Smooth muscle cell (in vitro differentiated cells): ENCODE data around the gene LRRC61. TPM values are rescaled to one million over a fixed set of nuclear protein-coding genes. Genes with fewer than 3 reads are reported as not detected.
A peak's percentile ranks its signal among the peaks of the same experiment; 100 is the strongest.

ENCODE experiments used
- DNase-seq: peaks from one replicate; lab custom pipeline; 2025; ENCODE audit not compliant: unreplicated experiment; lab: John Stamatoyannopoulos, UW
- H2AFZ ChIP-seq: fragments of 200-600 bp; sonication (generic); 2 replicates; pipeline ENCODE4 v1.6.0; 2016; ENCODE audit warnings: antibody characterized with exemption, low read depth, mild to moderate bottlenecking
- H3F3A ChIP-seq: fragments of 200-600 bp; sonication (generic); 2 replicates; pipeline ENCODE4 v1.6.0; 2017; ENCODE audit warnings: antibody characterized with exemption, low read depth
- H3K27ac ChIP-seq: fragments of 200-600 bp; sonication (generic); 2 replicates; pipeline ENCODE4 v1.5.1; 2016; ENCODE audit warnings: low read depth, mild to moderate bottlenecking
- H3K27me3 ChIP-seq: fragments of 200-600 bp; sonication (generic); 2 replicates; pipeline ENCODE4 v1.6.1; 2016; ENCODE audit warnings: low read depth, mild to moderate bottlenecking
- H3K36me3 ChIP-seq: fragments of 200-600 bp; sonication (generic); 2 replicates; pipeline ENCODE4 v1.5.1; 2016; ENCODE audit warnings: low read depth
- H3K4me1 ChIP-seq: fragments of 200-600 bp; sonication (generic); 2 replicates; pipeline ENCODE4 v1.5.1; 2016; ENCODE audit warnings: low read depth
- H3K4me2 ChIP-seq: fragments of 200-600 bp; sonication (generic); 2 replicates; pipeline ENCODE4 v1.6.0; 2016; ENCODE audit warnings: mild to moderate bottlenecking
- H3K4me3 ChIP-seq: fragments of 200-600 bp; sonication (generic); 2 replicates; pipeline ENCODE4 v1.5.1; 2016; ENCODE audit warnings: mild to moderate bottlenecking
- H3K79me2 ChIP-seq: fragments of 200-600 bp; sonication (generic); 2 replicates; pipeline ENCODE4 v1.6.0; 2016; ENCODE audit warnings: low read depth, mild to moderate bottlenecking
- H3K9ac ChIP-seq: fragments of 200-600 bp; sonication (generic); 2 replicates; pipeline ENCODE4 v1.6.0; 2016; ENCODE audit warnings: low read depth
- H3K9me3 ChIP-seq: fragments of 200-600 bp; sonication (generic); replicated peaks from 2 replicates; pipeline ENCODE4 v1.5.1; 2016; ENCODE audit warnings: low read depth
- H4K20me1 ChIP-seq: fragments of 200-600 bp; sonication (generic); 2 replicates; pipeline ENCODE4 v1.6.0; 2016; ENCODE audit warnings: low read depth
- WGBS: methylation state at CpG from one replicate; pipeline ENCODE4 v1.1.7; 2016; ENCODE audit warnings: low lambda C conversion rate; 5-methylcytosine and 5-hydroxymethylcytosine counted together
- polyA plus RNA-seq: library from polyadenylated mRNA; unstranded; fragments of >200 nt; fragmentation: Nextera tagmentation; extraction: Ambion mirVana; gene quantifications from 2 replicates; pipeline ENCODE4 v1.2.1, GENCODE V29; 2016
- total RNA-seq: library from RNA; depleted of rRNA; stranded (reverse); fragments of >200 nt; gene quantifications from 2 replicates; pipeline ENCODE4 v1.2.3, GENCODE V29; 2014
- TF ChIP-seq, protein P1 (sequence below): fragments of 200-600 bp; sonication (generic); IDR thresholded peaks from 2 replicates; pipeline ENCODE4 v1.5.1; 2017; ENCODE audit warnings: borderline replicate concordance, mild to moderate bottlenecking, antibody characterized with exemption; ENCODE audit not compliant: insufficient read depth, poor library complexity, severe bottlenecking

Gene LRRC61
- total and polyA plus RNA-seq, 2 experiments from 2014 or later, result 6.9 to 14.7 TPM

DNA sequence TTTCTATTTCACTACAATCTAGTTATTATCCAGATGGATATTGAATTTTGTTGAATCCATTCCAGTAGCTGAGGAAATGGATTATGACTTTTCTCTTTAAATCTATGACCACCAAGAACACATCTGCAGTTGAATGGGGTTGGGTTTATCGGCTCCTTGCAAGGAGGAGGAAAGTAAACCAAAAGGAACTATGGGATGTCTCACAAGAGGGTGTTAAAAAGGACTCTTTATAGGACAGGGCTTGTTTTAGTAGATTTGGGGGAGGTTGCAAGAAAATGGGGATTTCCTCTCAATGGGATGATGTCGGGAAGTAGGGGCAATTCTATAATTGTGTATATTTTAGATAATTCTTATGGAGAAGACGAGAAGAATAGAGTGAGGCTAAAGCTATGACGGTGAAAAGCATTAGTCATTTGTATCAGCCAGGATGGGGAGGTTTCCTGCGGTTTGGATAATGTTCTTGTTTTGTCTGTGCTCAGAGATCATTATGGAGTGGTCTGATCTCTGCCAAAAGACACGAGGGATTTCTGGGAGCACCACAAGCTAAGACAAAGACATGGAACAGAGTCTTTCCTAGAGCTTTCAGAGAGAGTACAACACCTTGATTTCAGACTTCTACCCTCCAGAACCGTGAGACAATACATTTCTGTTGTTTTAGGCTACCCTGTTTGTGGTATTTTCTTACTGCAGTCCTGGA, 5.3 kb upstream of the LRRC61 start:
- Histone ChIP-seq H3K4me1 (peaks cover 8% of the 10 kb centered on the region), H4K20me1 (no peaks in the 10 kb centered on the region), H3K36me3 (no peaks in the 10 kb centered on the region), H3K27me3 (no peaks in the 10 kb centered on the region), H3F3A (no peaks in the 10 kb centered on the region), H3K4me3 (no peak overlapping the region), H3K9ac (no peak overlapping the region), H3K27ac (no peak overlapping the region), H3K9me3 (no peaks in the 10 kb centered on the region), H2AFZ (no peak overlapping the region), H3K4me2 (no peak overlapping the region), H3K79me2 (no peaks in the 10 kb centered on the region)
- 42% methylated on average over 7 of the region's 7 CpGs for WGBS
- TF ChIP-seq, protein P1, sequence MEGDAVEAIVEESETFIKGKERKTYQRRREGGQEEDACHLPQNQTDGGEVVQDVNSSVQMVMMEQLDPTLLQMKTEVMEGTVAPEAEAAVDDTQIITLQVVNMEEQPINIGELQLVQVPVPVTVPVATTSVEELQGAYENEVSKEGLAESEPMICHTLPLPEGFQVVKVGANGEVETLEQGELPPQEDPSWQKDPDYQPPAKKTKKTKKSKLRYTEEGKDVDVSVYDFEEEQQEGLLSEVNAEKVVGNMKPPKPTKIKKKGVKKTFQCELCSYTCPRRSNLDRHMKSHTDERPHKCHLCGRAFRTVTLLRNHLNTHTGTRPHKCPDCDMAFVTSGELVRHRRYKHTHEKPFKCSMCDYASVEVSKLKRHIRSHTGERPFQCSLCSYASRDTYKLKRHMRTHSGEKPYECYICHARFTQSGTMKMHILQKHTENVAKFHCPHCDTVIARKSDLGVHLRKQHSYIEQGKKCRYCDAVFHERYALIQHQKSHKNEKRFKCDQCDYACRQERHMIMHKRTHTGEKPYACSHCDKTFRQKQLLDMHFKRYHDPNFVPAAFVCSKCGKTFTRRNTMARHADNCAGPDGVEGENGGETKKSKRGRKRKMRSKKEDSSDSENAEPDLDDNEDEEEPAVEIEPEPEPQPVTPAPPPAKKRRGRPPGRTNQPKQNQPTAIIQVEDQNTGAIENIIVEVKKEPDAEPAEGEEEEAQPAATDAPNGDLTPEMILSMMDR, result no peak
- no peak for DNase-seq

DNA sequence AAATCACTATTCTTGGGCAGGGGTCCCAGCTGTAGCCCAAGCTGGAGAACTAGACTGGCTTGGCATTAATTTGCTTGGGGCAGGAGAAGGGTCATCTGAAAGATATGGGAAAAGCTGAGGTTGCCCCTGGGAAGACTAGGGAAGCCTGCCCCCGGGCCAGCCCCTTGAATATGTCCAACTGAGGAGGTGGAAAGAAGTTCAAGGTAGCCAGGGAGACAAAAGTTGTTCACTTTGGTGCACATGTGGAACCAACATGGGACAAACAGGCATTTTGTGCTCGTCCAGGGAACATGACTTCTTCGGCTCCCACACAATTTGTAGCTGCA, 1.4 kb upstream of the LRRC61 start:
- no peak for DNase-seq
- Histone ChIP-seq H3K36me3 (no peaks in the 10 kb centered on the region), H2AFZ (no peak overlapping the region), H3K27ac (no peak overlapping the region), H3K9me3 (no peaks in the 10 kb centered on the region), H3K9ac (no peak overlapping the region), H3K4me1 (peaks cover 19% of the 10 kb centered on the region), H3K79me2 (no peaks in the 10 kb centered on the region), H3K27me3 (no peaks in the 10 kb centered on the region), H3F3A (no peaks in the 10 kb centered on the region), H4K20me1 (no peaks in the 10 kb centered on the region), H3K4me3 (no peak overlapping the region), H3K4me2 (no peak overlapping the region)
- TF ChIP-seq, protein P1, result no peak
- WGBS, result 97% methylated on average over 3 of the region's 3 CpGs

DNA sequence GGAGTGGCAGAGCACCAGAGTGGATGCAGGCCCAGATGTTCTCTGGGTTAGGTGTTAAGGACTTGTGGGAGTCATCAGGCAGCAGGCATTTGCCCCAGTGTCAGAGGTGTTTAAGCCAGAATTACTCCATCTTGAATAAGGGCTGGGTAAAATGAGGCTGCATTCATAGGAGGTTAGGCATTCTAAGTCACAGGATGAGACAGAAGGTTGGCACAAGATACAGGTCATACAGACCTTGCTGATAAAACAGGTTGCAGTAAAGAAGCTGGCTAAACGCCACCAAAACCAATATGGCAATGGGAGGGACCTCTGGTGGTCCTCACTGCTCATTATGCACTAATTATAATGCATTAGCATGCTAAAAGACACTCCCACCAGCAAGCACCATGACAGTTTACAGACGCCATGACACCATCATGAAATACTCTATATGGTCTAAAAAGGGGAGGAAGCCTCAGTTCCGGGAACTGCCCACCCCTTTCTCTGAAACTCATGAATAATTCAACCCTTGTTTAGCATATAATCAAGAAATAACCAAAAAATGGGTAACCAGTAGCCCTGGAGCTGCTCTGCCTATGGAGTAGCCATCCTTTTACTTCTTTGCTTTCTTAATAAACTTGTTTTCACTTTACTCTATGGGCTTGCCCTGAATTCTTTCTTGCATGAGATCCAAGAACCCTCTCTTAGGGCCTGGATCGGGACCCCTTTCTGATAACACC, 882 bp upstream of the LRRC61 start:
- Histone ChIP-seq H3K27ac (peak overlapping the region; percentile 35), H3K9ac (peak overlapping the region; percentile 47), H3K79me2 (no peaks in the 10 kb centered on the region), H3K9me3 (no peaks in the 10 kb centered on the region), H3K4me1 (peaks cover 19% of the 10 kb centered on the region), H3F3A (no peaks in the 10 kb centered on the region), H3K4me2 (peak overlapping the region; percentile 92), H3K36me3 (no peaks in the 10 kb centered on the region), H3K4me3 (peak overlapping the region; percentile 63), H2AFZ (peak overlapping the region; percentile 98), H3K27me3 (no peaks in the 10 kb centered on the region), H4K20me1 (no peaks in the 10 kb centered on the region)
- 90% methylated on average over 4 of the region's 4 CpGs for WGBS
- TF ChIP-seq, protein P1, result no peak
- DNase-seq, result no peak
